Measurements from ENCODE around the gene SUV39H1. TPM values are rescaled to one million over a fixed set of nuclear protein-coding genes. Genes with fewer than 3 reads are reported as not detected.

The SUV39H1 gene
- total RNA-seq, 1 donor from 2014 or later = 4.3 TPM

- DNase-seq = no peak
These were observed 19.5 kb downstream of the SUV39H1 start for GRCh38 chrX:48715876-48716502.

GRCh38 chrX:48719958-48720357 is 23.4 kb downstream of the SUV39H1 start:
- no peak for DNase-seq

DNA sequence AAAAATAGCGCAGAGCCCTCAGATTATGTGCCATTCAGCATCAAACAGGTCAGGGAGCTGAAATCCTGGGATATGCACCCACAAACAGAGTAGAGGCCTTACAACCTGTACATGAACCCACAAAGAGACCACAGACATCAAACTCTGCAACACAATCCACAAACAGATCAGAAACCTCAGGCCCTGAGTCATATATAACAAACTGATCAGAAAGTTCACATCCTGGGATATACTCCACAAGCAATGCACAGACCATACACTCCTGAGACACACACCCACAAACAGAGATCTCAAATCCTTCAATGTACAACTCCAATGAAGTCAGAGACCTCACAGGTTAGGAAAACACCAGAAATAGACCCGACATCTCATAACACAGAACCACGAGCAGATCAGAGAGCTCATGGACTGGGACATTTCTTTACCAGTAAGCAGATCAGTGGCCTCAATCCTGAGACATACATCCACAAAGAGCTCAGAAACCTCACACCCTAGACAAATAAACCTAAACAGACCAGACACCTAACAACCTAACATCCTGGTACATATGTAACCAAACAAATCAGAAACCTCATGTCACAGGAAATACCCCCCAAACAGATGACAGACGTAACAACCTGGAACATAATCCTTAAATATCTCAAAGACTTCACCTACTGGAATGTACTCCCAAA is 24.2 kb downstream of the SUV39H1 start:
- no peak for DNase-seq

GRCh38 chrX:48721916-48722315 is 25.4 kb downstream of the SUV39H1 start:
- no peak for DNase-seq

- DNase-seq = no peak
These were observed 30.1 kb downstream of the SUV39H1 start for GRCh38 chrX:48726596-48726995.

DNA sequence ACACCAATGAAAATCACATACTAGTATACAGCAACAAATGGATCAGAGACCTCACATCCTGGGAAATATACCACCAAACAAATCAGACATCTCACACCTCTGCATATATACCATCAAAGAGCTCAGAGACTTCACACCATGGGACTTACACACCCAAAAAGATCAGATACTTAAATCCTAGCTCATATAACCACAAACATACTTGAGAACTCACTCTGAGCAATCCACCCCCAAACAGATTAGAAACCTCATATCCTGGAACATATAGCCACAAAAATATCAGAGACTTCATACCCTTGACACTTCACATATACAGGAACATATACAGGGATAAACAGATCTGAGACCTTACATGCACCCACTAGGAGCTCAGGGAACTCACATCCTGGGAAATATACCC is 32.1 kb downstream of the SUV39H1 start:
- no peak for DNase-seq

GRCh38 chrX:48736303-48736702 is 39.8 kb downstream of the SUV39H1 start:
- DNase-seq = no peak

- DNase-seq = no peak
These were observed 40.3 kb downstream of the SUV39H1 start for GRCh38 chrX:48736878-48737212.

DNA sequence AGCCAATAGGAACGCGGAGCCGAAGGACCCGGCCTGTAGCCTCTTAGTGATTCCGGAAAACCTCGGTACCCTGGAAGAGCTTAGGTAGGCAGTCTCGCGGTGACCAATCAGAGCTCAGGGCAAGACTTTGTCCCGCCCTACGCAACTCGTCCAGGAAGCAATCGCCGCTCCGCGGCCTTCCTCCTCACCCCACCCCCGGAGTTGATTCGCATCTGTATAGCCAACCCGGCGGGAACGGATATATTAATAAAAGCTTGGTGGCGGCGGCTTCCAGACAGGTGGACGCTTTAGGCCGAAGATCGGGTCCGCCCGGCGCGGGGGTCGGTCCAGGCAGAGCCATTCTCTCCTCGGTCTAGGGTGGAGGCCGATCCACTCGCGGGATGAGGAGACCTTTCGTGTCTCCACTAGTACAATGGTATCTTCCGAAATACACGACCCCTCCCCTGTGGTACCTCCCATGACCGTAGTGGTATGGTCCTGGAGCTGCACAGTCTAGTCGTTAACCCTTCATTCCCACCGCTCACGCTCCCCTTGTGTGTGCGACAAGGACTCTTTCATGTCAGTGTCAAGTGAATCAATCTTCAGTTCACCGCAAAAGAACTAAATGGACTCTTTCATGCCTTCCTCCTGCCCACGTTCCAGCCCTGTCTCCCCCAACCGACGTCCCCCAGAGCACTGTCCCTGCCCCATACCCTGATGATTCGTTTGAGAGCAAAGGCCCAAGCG is 40.8 kb downstream of the SUV39H1 start:
- DNase-seq = peak; percentile 98

DNA sequence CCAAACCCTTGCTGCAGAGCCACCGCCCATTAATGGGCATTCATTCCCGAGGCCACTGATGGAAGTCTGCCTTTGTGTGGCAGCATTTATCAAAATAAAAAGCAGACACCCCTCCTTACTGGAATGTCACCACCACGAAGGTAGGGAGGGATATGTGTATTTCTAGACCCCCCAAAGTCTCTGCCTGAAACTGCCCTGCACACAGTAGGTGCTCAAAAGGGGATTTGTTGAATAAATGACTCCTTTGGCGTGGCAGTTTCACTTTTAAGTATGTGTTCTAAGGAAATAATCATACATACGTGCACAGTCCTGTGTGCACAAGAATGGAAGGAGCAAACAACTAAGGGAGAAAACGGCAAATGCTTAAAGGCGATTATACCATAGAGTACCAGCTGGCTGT is 41.4 kb downstream of the SUV39H1 start:
- no peak for DNase-seq

DNA sequence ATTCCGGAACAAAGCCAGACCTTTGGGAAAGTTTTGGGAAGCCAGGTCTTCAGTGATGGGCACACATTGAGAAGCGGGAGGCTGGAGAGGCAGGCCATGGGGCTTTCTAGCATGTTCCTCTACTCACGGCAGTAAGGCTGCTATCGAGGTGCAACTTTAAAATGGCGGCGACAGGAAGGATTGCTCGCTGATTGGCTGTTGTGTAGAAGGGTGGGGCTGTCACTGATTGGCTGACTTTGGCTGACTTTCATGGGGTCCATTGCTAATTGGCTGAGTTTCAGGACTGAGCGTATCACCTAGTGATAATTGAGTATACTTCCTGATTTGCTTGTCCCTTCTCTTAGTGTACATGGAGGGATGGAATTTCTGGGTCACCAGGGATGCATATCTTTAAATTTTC is 45.3 kb downstream of the SUV39H1 start:
- no peak for DNase-seq

- DNase-seq = no peak
These were observed 48.7 kb downstream of the SUV39H1 start for GRCh38 chrX:48745222-48745621.

DNA sequence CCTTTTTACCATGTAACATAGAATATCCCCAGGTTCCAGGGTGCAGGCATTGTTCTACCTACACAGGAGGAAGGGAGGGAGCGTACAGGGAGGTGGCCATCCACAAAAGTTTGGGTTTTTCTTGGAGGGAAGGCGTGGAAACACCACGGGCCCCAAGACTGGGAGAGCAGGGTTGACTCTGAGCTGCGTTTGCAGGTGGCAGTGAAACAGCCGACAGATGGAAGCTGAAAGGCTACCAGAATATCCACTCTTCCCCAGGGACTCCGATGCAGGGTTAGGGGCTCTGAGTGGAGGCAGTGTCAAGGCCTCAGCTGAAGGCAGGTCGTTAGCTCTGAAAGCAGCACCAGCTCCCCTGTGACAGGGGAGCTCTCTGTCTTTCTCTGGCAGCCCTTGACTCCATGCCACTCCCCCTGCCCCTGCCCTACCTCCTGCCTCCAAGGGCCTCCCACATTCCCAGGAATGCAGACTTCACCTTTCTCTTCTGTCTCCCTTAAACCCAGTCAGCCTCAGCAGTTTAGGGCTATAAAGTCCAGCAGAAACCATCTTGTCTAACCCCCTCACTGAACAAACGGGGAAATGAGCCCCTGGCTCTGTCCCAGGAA is 51.0 kb downstream of the SUV39H1 start:
- DNase-seq = no peak

DNA sequence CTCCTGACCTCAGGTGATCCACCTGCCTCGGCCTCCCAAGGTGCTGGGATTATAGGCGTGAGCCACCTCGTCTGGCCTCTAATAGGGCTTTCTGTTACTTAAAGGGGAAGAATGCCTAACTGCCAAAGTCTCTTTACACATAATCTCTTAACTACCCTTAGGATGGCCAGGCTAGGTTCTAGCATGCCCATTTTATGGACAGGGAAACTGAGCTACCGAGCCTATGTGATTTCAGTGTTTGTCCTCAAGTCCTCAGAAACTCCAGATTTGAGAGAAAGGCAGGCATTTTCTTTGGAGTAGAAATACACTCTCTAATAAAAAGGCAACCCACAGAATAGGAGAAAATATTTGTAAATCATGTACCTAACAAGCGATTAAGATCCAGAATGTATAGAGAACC is 52.6 kb downstream of the SUV39H1 start:
- DNase-seq = no peak

DNA sequence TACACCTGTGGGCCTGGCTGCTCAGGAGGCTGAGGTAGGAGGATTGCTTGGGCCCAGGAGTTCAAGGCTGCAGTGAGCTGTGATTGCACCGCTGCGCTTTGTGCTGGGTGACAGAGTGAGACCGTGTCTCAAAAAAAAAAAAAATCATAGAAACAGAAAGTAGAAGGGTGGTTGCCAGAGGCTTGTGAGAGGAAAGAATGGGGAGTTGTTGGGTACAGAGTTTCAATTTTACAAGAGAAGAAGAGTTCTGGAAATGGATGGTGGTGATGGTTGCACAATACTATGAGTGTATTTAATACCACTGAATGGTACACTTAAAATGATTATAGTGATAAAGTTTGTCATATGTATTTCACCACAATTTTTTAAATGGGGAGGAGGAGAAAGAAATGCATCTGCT is 54.8 kb downstream of the SUV39H1 start:
- DNase-seq = no peak

DNA sequence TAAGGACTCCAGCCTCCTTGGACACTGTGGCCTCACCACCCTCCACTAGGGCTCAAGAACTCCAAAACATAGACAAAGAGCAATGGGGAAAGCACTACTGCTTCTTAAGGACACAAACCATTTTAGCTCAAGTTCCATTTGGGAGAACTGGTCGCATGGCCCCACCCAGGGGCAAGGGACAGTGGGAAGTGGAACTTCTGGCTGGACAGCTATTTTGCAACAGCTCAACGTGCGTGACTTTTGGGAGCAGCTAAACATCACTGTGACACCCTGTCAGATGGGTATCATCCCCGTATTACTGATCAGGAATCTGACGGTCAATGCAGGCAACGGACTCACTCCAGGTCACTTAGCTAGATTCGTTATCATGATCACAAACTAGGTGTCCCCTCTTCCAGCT is 56.0 kb downstream of the SUV39H1 start:
- no peak for DNase-seq

- no peak for DNase-seq
These were observed 57.2 kb downstream of the SUV39H1 start for GRCh38 chrX:48753708-48754228.

DNA sequence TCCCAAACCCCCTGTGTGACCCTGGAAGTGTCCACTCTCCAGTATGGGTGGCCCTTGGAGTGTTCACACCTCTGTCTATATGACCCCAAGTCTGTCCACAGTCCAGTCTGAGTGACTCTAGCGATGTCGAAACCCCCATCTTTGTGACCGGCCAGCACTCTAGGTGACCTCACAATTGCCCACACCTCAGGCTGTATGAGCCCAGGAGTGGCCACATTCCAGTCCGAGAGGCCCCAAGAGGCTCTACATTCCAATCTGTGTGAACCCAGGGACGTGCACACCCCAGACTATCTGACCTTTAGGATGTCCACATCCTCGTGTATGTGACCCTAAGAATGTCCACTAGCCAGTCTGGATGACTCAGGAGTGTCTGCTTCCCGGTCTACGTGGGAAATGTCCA is 57.7 kb downstream of the SUV39H1 start:
- DNase-seq = no peak

Other genes starting within 250 kb of the SUV39H1 start
- 10.6 and 24.2 TPM in 2 replicates for gene SLC38A5, start 226.5 kb upstream of the SUV39H1 start, total RNA-seq
- 45.1 and 56.7 TPM in 2 replicates for gene FTSJ1, start 220.5 kb upstream of the SUV39H1 start, total RNA-seq
- gene PORCN, start 187.7 kb upstream of the SUV39H1 start, total RNA-seq = 4.9 and 7.0 TPM in 2 replicates
- gene EBP, start 174.9 kb upstream of the SUV39H1 start, total RNA-seq = 118 and 126 TPM in 2 replicates
- 7.8 and 11.6 TPM in 2 replicates for gene TBC1D25, start 157.0 kb upstream of the SUV39H1 start, total RNA-seq
- 121 and 148 TPM in 2 replicates for gene RBM3, start 122.2 kb upstream of the SUV39H1 start, total RNA-seq
- 137 and 143 TPM in 2 replicates for gene WDR13, start 99.2 kb upstream of the SUV39H1 start, total RNA-seq
- 0.09 TPM in 1 of 2 replicates, not detected in the other for gene WAS, start 12.9 kb upstream of the SUV39H1 start, total RNA-seq
- 0.28 TPM in 1 of 2 replicates, not detected in the other for gene GLOD5, start 65.0 kb downstream of the SUV39H1 start, total RNA-seq
- gene GATA1, start 89.9 kb downstream of the SUV39H1 start, total RNA-seq = not detected in 2 replicates
- gene HDAC6, start 105.3 kb downstream of the SUV39H1 start, total RNA-seq = 37.3 and 42.8 TPM in 2 replicates
- not detected in 2 replicates for gene ERAS, start 129.8 kb downstream of the SUV39H1 start, total RNA-seq
- gene PCSK1N, start 138.9 kb downstream of the SUV39H1 start, total RNA-seq = 0.17 and 0.42 TPM in 2 replicates
- 25.3 and 27.1 TPM in 2 replicates for gene TIMM17B, start 201.0 kb downstream of the SUV39H1 start, total RNA-seq
- gene PQBP1, start 201.2 kb downstream of the SUV39H1 start, total RNA-seq = 75.2 and 87.1 TPM in 2 replicates
- 13.6 and 16.7 TPM in 2 replicates for gene SLC35A2, start 214.9 kb downstream of the SUV39H1 start, total RNA-seq
- 4.8 and 6.5 TPM in 2 replicates for gene PIM2, start 222.3 kb downstream of the SUV39H1 start, total RNA-seq

Data from dermis blood vessel endothelial cell (primary cell).